WTC11 (cell line): ENCODE measurements around the gene RYR3.

ENCODE experiments used
- ATF3 ChIP-seq: sonication (generic); formaldehyde crosslinking; conservative IDR thresholded peaks from 2 replicates; pipeline ENCODE4 v1.8.1; 2022; ENCODE audit warnings: mild to moderate bottlenecking, missing genetic modification reagents
- E2F1 ChIP-seq: sonication (generic); formaldehyde crosslinking; IDR thresholded peaks from 2 replicates; pipeline ENCODE4 v1.8.0; 2022; ENCODE audit warnings: mild to moderate bottlenecking, missing genetic modification reagents
- EMX1 ChIP-seq: fragments of 250-450 bp; sonication (Bioruptor Pico); IDR thresholded peaks from 2 replicates; pipeline ENCODE4 v1.8.0; 2021; ENCODE audit warnings: mild to moderate bottlenecking
- NFYB ChIP-seq: sonication (generic); formaldehyde crosslinking; conservative IDR thresholded peaks from 2 replicates; pipeline ENCODE4 v1.8.0; 2022; ENCODE audit warnings: low read depth, missing genetic modification reagents
- NR1H2 ChIP-seq: sonication (generic); formaldehyde crosslinking; IDR thresholded peaks from 2 replicates; pipeline ENCODE4 v1.9.0; 2021; ENCODE audit warnings: mild to moderate bottlenecking, moderate library complexity, missing genetic modification reagents
- NR3C1 ChIP-seq: sonication (generic); formaldehyde crosslinking; conservative IDR thresholded peaks from 2 replicates; pipeline ENCODE4 v1.8.1; 2023; ENCODE audit warnings: low read depth, mild to moderate bottlenecking, missing genetic modification reagents
- OVOL2 ChIP-seq: fragments of 250-450 bp; sonication (Bioruptor Pico); IDR thresholded peaks from 2 replicates; pipeline ENCODE4 v1.9.0; 2021; ENCODE audit warnings: mild to moderate bottlenecking, borderline replicate concordance
- SOX15 ChIP-seq: fragments of 250-450 bp; sonication (Bioruptor Pico); IDR thresholded peaks from 2 replicates; pipeline ENCODE4 v1.9.0; 2021; ENCODE audit warnings: mild to moderate bottlenecking
- SP1 ChIP-seq: sonication (generic); formaldehyde crosslinking; conservative IDR thresholded peaks from 2 replicates; pipeline ENCODE4 v1.8.1; 2022; ENCODE audit warnings: missing genetic modification reagents
- TEAD4 ChIP-seq: sonication (generic); formaldehyde crosslinking; IDR thresholded peaks from 2 replicates; pipeline ENCODE4 v1.8.0; 2022; ENCODE audit warnings: mild to moderate bottlenecking, missing genetic modification reagents
- ZNF138 ChIP-seq: sonication (generic); formaldehyde crosslinking; conservative IDR thresholded peaks from 2 replicates; pipeline ENCODE4 v1.8.1; 2022; ENCODE audit warnings: mild to moderate bottlenecking, moderate library complexity, missing genetic modification reagents
- ZNF512 ChIP-seq: sonication (generic); formaldehyde crosslinking; IDR thresholded peaks from 2 replicates; pipeline ENCODE4 v1.8.1; 2022; ENCODE audit warnings: missing genetic modification reagents, borderline replicate concordance
- TF ChIP-seq, protein P1 (sequence below): fragments of 200-600 bp; IDR thresholded peaks from 2 replicates; pipeline ENCODE4 v1.8.0; 2022; ENCODE audit warnings: antibody characterized with exemption
- TF ChIP-seq, protein P2 (sequence below): fragments of 250-450 bp; sonication (Bioruptor Pico); IDR thresholded peaks from 2 replicates; pipeline ENCODE4 v1.9.0; 2021; ENCODE audit warnings: mild to moderate bottlenecking

- TF ChIP-seq NFYB (CRISPR knock-in tag): no peak
- TF ChIP-seq, protein P1, sequence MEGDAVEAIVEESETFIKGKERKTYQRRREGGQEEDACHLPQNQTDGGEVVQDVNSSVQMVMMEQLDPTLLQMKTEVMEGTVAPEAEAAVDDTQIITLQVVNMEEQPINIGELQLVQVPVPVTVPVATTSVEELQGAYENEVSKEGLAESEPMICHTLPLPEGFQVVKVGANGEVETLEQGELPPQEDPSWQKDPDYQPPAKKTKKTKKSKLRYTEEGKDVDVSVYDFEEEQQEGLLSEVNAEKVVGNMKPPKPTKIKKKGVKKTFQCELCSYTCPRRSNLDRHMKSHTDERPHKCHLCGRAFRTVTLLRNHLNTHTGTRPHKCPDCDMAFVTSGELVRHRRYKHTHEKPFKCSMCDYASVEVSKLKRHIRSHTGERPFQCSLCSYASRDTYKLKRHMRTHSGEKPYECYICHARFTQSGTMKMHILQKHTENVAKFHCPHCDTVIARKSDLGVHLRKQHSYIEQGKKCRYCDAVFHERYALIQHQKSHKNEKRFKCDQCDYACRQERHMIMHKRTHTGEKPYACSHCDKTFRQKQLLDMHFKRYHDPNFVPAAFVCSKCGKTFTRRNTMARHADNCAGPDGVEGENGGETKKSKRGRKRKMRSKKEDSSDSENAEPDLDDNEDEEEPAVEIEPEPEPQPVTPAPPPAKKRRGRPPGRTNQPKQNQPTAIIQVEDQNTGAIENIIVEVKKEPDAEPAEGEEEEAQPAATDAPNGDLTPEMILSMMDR: no peak
- TF ChIP-seq ATF3 (CRISPR knock-in tag): no peak
- no peak for TF ChIP-seq NR1H2 (CRISPR knock-in tag)
- TF ChIP-seq SOX15 (CRISPR knock-in tag): no peak
- TF ChIP-seq EMX1 (CRISPR knock-in tag): no peak
- TF ChIP-seq, protein P2, sequence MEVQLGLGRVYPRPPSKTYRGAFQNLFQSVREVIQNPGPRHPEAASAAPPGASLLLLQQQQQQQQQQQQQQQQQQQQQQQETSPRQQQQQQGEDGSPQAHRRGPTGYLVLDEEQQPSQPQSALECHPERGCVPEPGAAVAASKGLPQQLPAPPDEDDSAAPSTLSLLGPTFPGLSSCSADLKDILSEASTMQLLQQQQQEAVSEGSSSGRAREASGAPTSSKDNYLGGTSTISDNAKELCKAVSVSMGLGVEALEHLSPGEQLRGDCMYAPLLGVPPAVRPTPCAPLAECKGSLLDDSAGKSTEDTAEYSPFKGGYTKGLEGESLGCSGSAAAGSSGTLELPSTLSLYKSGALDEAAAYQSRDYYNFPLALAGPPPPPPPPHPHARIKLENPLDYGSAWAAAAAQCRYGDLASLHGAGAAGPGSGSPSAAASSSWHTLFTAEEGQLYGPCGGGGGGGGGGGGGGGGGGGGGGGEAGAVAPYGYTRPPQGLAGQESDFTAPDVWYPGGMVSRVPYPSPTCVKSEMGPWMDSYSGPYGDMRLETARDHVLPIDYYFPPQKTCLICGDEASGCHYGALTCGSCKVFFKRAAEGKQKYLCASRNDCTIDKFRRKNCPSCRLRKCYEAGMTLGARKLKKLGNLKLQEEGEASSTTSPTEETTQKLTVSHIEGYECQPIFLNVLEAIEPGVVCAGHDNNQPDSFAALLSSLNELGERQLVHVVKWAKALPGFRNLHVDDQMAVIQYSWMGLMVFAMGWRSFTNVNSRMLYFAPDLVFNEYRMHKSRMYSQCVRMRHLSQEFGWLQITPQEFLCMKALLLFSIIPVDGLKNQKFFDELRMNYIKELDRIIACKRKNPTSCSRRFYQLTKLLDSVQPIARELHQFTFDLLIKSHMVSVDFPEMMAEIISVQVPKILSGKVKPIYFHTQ (CRISPR knock-in tag): no peak
- no peak for TF ChIP-seq SP1 (CRISPR knock-in tag)
- TF ChIP-seq E2F1 (CRISPR knock-in tag): no peak
- no peak for TF ChIP-seq ZNF138 (CRISPR knock-in tag)
- TF ChIP-seq ZNF512 (CRISPR knock-in tag): no peak
- no peak for TF ChIP-seq OVOL2
- no peak for TF ChIP-seq NR3C1 (CRISPR knock-in tag)
- no peak for TF ChIP-seq TEAD4 (CRISPR knock-in tag)
Measured at GRCh38 chr15:33398555-33398954, 87.8 kb downstream of the RYR3 start.
